AG20443 (cell line): Measurements from ENCODE around the gene P2RY6.

Experiments
- DNase-seq: peaks from one replicate; pipeline ENCODE4 v3.0.0; 2012; ENCODE audit warnings: low spot score, mixed read lengths

P2RY6 gene

DNA sequence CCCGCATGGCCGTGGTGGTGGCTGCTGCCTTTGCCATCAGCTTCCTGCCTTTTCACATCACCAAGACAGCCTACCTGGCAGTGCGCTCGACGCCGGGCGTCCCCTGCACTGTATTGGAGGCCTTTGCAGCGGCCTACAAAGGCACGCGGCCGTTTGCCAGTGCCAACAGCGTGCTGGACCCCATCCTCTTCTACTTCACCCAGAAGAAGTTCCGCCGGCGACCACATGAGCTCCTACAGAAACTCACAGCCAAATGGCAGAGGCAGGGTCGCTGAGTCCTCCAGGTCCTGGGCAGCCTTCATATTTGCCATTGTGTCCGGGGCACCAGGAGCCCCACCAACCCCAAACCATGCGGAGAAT lies 25.1 kb downstream of the P2RY6 start:
- no peak for DNase-seq

DNA sequence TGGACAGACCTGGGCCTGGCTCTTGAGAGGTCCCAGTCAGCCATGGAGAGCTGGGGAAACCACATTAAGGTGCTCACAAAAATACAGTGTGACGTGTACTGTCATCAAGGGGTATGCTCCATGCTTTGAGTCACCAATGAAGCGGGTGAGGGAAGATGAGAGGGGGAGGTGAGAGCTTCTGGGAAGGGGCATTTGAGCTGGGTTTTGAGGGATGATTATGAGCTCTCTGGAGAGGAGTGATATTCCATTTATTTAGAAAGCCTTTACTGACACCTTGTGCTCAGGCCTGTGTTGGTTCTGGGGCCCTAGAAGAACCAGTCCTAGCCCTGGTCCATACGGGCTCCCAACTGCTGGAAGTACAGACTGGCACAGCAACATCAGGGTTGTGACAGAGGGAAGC lies 25.6 kb downstream of the P2RY6 start:
- DNase-seq, result no peak

DNA sequence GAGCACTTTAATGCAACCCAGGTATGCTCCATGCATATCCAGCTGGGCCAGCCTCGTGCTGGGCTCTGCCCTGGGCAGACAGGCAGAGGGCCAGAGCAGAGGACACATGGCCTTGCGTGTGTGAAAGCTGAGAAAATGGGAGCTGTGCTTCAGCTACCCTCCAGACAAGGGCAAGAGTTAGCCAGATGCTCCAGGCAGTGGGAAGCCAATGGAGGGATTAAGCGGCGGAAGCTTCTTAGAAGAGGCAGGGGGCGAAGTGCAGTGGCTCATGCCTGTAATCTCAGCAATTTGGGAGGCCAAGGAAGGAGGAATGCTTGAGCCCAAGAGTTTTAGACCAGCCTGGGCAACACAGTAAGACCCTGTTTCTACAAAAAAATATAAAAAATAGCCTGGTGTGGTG lies 26.1 kb downstream of the P2RY6 start:
- no peak for DNase-seq

DNA sequence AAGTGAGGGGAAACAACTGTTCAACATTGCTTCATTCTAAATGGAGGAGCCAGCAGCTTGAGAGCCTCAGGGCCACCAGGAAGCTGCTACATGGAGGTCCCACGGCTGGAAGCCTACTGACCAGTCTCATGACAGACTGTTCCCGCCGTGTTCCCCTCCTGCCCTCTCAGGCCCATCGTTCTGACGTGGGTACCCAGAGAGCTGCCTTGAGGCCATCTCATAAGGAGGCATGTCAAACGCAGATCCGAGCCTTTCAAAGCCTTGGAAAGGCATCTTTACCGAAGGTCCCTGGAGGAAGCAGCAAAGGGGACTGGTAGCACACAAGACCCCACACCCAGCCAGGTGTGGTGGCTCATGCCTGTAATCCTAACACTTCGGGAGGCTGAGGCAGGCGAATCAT lies 27.6 kb downstream of the P2RY6 start:
- no peak for DNase-seq

DNA sequence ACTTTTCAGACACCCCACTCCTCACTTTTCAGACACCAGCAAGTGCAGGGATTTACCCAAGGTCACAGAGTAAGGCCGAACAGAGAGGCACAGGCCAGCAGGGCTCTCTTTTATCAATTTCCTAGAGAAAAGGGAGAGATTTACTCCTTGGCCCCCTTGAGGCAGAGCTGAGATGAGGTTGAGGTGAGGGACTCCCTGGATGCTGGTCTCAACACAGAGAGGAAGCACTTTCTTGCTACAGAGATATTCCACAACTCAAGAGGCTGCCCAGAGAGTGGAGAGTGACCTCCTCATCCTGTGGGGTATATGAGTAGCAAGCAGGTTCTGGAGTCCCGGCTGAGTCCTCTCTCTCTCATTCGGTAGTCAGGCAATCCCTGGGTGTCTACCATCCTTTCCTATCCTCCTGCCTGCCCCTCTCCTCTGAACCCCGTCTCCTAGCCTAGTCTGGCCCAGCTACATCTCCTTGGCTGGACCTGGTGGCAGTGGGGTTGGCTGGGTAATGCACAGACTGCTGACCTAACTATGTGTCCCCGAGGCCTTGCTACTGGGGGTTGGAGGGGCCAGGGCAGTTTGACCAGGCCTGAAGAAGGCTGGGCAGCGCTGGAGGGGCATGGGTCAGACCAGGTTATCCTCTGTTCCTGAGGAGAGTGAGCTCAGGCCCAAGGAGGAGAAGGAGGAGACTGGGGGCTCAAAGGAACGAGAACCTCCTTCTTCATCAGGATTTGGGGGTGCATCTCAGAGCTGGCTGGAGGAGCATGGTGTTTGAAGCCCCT lies 34.1 kb downstream of the P2RY6 start:
- no peak for DNase-seq

DNA sequence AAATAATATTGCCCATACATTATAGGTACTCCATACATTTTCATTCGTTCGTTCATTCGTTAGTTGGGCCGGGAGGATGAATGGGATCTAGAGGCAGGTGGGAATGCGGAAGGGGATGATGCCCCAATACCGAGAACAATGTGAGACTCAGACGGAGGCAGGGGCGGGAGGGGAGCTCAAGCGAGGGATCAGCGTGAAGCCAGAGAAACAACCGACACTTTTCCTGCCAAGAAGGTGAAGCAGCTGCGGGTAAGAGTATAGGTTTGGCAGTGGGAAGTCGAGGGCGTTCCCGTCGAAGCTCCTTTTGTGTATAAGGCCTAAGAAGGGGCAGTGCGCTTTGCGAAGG lies 34.8 kb downstream of the P2RY6 start:
- no peak for DNase-seq

DNA sequence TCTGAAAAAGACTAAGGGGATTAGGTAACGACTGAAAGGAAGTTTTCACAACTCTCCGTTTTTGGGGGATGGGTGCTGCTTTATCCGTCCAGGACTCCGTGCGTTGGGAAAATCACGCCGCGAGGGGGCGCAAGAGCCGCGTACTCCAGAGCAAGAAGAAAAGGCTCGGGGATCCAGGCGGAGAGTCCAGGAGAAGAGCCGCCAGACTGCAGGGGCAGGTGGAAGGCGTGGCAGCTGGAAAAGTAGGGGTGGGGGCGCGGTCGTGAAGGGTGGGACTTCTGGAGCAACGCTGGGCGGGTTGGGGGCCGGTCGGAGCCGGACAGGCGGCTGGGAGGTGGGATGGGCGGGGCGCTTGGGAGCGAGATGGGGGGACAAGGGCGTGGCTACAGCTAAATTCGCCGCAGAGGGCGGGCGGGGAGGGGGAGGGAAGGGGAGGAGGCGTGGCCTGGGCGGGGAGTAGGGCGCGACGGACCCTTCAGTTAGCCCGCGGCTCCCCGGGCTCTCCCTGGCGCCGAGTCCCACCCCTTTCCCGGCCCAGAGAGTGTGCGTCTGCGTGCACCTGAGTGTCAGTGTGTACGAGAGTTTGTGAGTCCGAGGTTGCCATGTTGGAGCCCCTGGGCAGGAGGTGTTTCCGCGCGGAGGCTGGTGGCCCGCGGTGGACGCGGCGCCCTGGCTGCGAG lies 35.3 kb downstream of the P2RY6 start:
- peak; percentile 95 for DNase-seq

DNA sequence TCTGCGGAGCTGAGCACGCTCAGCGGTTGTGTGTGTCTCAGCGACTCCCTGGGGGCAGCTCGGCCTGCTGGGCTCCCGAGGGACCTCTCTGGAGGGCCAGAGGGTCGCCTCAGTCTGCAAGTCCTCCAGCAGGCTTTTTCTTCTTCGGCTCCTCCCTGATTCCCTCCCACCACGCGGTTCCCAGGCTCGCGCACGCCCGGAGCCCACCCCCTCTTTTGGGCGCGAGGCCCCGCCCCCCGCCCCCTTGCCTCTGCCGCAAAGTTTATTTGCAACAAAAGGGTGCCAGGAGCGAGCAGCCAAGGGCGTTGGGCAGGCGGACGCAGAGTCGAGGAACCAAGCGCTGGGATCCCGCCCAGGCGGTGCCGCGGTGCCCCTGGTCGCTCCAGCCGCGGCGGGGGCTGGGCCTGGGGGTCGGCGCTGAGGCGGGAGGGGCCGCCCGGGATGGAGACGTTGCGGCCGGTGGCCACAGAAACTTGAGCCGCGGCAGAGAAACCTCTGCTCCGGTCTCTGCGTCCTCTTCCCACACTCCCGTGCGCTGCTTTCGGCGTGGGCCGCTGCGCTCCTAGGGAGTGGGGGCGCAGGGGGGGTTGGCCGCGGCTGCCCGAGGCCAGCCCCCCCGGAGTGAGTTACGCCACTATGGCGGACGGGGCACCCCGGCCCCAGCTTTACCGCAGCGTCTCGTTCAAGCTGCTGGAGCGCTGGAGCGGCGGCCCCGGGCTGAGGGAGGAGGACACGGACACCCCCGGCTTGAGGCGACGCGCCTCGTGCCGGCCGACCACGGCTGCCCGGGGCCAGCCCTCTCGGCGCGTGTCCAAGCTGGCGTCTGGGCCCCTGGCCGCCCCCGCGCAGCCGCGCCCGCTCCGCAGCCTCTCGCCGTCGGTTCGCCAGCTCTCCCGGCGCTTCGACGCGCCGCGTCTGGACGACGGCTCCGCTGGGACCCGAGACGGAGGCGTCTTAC lies 36.1 kb downstream of the P2RY6 start, which contains the start of gene ARHGEF17:
ARHGEF17 (plus strand) TSS at position 274 of the 958 bp plus-strand sequence; CDS start at position 637, 363 bp downstream.
- peak; percentile 91 for DNase-seq

DNA sequence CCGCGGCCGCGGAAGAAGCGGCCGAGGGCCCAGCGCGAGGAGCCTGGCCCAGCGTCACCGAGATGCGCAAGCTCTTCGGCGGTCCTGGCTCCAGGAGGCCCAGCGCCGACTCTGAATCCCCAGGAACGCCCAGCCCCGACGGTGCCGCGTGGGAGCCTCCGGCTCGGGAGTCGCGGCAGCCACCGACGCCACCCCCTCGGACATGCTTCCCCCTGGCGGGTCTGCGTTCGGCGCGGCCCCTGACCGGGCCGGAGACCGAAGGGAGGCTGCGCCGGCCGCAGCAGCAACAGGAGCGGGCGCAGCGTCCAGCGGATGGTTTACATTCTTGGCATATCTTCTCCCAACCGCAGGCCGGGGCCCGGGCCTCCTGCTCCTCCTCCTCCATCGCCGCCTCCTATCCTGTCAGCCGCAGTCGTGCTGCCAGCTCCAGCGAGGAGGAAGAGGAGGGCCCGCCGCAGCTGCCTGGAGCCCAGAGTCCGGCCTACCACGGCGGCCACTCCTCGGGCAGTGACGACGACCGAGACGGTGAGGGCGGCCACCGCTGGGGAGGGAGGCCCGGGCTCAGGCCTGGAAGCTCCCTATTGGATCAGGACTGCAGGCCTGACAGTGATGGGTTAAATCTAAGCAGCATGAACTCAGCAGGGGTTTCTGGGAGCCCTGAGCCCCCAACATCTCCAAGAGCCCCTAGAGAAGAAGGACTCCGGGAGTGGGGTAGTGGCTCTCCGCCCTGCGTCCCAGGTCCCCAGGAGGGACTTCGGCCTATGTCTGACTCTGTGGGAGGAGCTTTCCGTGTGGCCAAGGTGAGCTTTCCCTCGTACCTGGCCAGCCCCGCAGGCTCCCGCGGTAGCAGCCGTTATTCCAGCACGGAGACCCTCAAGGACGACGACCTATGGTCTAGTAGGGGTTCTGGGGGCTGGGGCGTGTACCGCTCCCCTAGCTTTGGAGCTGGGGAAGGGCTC lies 37.1 kb downstream of the P2RY6 start:
- DNase-seq, result peak; percentile 96

DNA sequence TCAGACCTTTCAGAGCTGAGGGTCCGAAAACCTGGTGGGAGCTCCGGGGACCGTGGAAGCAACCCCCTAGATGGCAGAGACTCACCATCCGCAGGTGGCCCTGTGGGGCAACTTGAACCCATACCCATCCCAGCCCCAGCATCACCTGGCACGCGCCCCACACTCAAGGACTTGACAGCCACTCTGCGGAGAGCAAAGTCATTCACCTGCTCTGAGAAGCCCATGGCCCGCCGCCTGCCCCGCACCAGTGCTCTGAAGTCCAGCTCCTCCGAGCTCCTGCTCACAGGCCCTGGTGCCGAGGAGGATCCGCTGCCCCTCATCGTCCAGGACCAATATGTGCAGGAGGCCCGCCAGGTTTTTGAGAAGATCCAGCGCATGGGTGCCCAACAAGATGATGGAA lies 37.9 kb downstream of the P2RY6 start:
- no peak for DNase-seq

DNA sequence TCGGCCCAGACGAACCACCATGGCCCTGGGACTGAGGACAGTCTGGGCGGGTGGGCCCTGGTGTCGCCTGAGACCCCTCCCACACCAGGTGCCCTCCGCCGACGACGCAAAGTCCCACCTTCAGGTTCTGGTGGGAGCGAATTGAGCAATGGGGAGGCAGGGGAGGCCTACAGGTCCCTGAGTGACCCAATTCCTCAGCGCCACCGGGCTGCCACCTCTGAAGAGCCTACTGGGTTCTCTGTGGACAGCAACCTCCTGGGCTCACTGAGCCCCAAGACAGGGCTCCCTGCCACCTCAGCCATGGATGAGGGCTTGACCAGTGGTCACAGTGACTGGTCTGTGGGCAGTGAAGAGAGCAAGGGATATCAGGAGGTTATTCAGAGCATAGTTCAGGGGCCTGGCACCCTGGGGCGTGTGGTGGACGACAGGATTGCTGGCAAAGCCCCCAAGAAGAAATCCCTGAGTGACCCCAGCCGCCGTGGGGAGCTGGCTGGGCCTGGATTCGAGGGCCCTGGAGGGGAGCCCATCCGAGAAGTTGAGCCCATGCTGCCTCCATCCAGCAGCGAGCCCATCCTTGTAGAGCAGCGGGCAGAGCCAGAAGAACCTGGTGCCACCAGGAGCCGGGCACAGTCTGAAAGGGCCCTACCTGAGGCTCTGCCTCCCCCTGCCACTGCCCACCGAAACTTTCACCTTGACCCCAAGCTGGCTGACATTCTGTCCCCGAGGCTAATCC lies 38.7 kb downstream of the P2RY6 start:
- no peak for DNase-seq

DNA sequence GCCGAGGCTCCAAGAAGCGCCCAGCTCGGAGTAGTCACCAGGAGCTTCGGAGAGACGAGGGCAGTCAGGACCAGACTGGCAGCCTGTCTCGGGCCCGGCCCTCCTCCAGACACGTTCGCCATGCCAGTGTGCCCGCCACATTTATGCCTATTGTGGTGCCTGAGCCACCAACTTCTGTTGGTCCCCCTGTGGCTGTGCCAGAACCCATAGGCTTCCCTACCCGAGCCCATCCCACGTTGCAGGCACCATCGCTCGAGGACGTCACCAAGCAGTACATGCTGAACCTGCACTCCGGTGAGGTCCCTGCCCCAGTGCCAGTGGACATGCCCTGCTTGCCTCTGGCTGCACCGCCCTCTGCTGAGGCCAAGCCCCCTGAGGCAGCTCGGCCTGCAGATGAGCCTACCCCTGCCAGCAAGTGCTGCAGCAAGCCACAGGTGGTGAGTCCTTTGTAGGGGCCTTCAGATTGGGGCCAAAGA lies 39.3 kb downstream of the P2RY6 start:
- no peak for DNase-seq

DNA sequence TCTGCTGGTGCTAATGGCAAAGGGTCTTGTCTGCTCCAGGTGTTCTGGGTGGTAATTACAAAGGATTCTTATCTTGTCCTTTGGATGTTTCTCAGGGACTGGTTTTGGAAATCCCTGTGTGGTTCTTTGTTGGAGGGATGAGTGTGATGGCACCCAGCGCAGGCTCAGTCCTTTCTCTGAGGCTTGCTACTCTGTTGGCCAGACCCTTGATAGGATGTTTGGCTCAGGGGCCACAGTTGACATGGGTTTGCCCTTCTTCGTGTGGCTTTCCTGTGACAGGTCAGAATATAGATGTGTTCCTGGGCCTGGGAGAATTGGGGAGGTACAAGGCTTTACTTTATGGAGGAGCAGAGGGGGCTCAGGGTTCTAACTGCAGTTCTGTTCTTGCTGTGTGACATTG lies 39.9 kb downstream of the P2RY6 start:
- no peak for DNase-seq

DNA sequence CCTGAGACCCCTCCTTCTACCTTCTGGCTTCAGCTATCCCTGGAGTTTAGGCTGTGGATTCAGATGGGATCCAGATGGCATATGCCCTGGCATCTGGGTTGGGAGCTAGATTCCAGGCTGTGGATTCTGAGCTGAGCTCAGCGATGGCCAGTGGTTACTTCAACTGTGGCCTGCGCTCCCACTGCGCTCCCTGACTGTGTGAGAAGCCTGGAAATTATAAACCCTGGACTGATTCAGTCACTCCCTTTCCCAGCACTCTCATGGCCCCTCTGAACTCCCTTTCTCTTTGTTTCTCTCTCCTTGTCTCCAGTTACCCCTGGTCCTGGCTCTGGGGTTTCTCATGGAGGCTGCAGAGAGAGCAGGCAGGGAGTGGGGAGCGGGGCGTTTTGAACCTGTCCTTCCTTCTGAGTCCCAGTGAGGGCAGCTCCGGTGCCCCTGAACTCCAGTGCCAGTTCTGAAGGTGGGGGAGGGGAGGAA lies 40.8 kb downstream of the P2RY6 start:
- DNase-seq, result peak; percentile 67

DNA sequence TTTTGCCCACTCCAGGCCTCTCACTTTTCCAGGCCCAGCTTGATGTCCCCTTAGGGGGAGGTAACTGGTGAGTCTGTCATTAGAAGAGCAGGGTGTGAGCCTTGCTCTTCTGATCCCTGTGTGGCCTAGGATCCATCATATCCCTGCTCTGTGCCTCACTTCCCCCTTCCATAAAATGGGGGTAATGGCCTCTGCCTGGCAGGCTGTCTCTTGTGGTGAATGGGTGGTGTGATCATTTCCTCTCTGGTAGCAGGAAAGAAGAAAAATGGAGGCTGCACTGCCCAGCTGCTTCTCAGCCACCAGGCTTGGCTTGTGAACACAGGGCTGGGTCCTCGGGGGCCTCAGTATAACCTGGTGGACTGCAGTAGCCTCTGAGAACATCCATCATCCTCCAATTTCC lies 41.5 kb downstream of the P2RY6 start:
- DNase-seq, result no peak

DNA sequence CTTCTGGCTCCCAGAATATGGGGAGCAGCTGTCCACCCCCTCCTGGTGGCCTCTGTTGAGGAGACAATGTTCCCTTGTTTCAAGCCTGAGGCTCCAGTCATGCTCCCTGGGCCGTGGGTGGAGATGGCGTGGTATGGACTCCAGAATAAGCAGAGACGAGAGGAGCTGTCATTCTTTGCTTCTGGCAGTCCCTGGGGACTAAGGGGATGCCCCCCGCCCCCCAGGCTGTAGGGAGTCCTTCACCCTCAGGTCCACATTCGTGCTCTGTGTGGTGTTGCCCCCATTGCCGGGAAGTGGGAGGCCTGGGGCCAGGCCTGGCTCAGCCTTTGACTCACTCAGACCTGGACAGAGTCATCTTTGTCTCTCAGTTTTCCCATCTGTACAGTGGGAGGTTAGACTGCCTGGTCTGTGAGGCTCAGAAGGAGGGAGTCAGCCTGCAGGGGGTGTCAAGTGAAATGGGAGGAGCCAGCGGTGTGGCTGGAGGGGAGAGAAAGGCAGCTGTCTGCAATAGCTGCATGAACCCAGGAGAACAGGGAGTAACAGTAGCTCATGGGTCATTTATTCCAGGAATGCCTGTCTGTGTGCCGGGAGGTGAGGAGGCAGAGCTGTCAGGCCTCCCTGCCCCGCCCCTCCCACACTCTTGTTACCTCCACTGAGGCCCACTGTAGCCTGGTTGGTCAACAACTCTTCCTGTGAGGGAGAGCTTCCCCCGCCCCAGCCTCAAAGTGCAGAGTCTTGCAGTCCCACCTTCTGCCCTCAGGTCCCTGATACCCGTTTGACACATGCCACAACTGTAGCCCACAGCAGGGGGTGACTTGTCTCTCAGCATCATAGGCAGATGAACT lies 42.2 kb downstream of the P2RY6 start:
- DNase-seq, result no peak

DNA sequence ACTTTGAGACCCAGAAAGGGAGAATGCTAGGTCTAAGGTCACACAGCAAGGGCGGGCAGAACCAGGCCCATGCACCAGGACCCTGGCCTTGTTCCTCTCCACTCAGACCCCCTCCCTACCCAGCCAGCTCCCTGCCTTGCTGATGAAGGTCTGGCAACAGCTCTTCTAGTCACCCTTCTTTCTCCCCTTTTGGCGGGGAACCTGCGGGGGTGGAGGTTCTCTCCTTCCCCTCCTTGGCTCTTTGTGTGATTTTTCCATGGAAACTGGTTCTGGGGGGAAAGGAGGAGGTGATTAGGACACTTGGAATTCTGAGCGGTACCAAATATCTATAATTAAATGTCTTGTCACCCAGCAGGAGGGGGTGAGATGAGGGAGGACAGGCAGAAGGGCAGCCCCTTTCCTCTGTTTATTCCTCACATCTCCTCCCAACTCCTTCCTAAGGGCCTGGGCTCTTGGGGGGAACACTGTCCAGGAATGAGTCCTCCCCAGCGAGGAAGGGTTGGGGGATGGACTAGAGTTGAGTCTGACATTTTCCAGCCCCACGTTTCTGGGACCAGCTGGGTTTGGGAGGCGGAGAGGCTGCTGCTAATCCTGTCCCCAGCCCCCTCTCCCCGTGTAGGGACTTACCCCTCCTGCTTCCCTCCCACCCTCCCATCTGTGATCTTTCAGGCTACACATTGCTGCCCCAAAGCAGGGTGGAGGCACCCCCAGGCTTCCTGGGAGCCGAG lies 43.3 kb downstream of the P2RY6 start:
- DNase-seq, result no peak

DNA sequence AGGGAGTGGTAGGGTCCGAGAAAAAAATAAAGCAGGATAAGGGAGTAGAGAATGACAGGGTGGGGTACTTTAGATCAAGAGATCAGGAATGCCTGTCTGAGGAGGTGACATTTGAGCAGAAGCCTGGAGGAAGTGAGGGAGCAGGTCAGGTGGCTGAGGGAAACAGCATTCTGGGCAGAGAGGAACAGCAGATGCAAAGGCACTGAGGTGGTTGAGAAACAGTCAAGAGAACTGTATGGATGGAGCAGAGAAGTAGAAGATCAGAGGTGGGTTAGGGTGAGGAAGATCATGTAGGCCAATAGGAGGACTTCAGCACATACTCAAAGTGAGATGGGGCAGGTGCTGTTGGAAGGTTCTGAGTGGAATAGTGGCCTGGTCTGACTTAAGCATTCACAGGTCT lies 44.3 kb downstream of the P2RY6 start:
- DNase-seq, result no peak

DNA sequence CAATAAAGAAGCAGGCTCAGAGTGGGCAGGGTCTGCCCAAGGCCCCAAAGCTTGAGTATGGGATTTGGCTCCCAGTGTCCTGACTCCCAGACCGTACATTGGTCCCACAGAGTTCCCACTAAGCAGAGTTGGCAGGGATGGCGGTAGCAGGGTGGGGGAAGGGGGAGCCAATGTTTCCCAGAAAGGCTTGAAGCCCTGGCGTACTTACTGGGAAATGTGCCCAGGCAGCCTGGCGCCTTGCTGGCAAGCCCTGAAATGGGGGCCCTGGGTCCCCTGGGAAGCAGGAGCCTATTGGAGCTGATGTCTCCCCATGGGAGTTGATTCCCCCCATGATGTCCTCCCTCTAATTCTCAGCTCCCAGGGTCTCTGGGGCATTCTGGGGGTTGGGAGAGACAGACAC lies 45.2 kb downstream of the P2RY6 start:
- DNase-seq, result no peak
